Putamen (tissue), 1 donor: Measurements from ENCODE around the gene ZPR1.
"Not testable (repeated sequence)": the region's sequence is repeated elsewhere in the genome, so short reads cannot be mapped to it uniquely, and the experiment has no call there.

Source experiments
- DNase-seq: peaks from one replicate; pipeline ENCODE4 v3.0.0-alpha.2; 2016; ENCODE audit warnings: low spot score

ZPR1 gene

DNA sequence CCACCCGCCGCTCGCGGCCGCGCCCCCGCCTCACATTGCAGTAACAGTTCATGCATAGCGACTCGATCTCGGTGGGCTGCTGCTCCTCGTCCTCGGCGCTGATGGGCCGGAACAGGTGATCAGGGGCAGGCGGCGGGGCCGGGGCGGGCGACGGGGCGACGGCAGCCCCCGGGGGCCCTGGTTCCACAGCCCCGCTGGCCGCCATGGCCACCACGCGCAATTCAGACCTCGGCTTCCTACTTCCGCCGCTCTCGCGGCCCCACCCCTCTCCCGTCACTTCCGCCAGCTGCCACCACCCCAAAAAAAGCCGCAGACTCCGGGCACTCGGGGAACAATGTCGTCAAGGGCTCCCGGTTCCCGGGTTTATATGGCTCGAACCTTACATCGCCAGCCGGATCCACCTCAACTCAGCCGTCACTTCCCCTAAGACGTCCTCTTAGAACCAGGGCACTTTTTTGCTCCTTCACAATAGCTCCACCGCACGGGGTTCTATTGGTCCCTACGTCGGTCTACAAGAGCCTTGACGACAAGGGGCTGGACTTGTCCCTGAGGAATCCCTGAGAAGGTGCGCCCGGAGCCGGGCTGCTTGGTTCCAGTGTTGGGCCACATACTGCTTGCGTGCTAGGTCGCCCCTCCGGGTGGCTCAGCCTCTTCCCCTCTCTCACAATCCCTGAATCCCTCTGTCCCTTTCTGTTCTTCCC, at the start of gene ZPR1:
ZPR1 (minus strand) TSS at position 238 of the 701 bp plus-strand sequence; CDS start at position 205, 33 bp downstream.
- peak; percentile 82 for DNase-seq

DNA sequence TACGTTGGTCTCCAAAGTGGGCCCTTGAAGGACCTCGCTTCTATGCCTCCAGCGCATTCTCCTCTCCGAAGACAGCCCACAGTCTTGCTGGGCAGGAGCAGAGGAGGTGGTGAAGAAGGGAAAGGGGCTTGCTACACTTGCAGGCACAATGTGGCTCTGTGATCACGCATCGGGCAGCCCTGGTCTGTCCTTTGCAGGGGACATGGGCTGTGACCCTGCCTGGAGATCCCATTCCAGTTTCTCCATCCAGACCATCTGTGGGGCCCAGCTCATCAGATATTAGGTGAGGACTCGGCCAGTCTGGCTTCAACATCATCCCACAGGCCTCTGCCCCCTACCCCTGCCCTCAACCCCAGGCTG, 48.8 kb upstream of the ZPR1 start:
- DNase-seq = no peak

- DNase-seq = peak; percentile 88
Observed at GRCh38 chr11:116835791-116836631, 48.2 kb upstream of the ZPR1 start.

DNA sequence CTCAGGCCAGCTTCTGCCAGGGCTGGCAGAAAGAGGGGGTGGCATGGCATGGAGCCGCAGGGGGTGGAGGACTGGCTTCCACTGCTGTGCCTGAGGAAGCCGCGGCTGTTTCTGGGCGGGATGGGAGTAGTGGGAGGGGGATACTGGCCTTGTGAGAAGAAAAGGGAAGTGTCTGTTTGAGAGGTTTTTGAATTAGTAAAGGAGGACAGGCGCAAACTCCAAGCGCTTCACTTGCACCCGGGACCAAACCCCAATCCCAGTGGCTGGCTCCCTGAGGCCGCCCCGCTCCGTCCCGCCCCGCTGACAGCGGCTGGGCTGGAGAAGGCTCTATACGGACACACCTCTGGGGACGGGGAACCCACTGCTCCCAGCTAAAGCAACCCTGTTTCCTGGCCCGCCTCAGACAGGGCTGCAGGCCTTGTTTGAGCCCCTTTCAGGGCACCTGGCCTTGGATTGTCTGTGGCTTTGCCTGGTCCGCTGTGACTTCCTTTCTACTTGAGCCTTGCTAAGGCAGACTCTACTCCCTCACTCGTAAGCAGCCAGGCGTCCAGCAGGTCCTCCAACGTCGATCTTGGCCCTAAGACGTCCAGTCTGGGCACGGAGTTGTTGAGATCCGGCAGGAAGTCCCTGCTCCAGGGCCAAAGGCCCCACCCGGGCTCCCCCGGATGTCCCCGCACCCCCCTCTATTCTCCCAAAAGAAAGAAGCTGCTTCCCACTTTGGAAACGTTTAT, 47.4 kb upstream of the ZPR1 start:
- no peak for DNase-seq

- DNase-seq = not testable (repeated sequence)
Observed at GRCh38 chr11:116834535-116835041, 46.8 kb upstream of the ZPR1 start.

DNA sequence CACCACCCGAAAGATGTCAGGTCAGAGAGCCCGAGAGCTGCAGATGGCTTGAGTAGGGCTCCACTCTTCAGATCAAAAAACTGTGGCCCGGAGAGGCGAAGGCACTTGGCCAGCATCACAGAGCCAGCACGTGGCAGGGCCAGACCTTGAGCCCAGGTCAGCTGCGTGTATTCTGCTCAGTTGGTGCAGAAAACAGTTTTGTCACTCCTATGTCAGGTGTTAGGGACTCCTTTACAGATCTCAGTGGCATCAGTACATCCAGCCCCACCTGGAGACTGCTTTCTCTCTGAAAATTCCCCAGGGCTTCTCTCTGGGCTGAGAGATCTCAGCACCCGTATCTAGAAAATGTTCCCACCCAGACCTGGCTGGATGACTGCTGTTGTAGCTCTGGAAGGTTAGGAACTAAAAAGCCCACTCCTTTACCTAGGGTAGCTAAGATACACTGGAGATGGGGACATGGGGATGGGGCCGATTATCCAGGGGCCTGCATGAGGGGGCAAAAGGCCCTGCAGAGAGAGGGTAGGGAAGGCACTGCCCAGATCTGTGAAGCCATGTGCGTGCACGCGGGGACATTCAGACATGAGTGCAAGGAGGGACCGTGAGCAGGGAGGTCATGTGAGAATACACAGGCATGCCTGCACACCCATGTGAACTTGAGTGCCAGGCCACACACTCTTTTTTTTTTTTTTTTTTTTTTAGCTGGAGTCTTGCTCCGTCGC, 46.2 kb upstream of the ZPR1 start:
- no peak for DNase-seq

DNA sequence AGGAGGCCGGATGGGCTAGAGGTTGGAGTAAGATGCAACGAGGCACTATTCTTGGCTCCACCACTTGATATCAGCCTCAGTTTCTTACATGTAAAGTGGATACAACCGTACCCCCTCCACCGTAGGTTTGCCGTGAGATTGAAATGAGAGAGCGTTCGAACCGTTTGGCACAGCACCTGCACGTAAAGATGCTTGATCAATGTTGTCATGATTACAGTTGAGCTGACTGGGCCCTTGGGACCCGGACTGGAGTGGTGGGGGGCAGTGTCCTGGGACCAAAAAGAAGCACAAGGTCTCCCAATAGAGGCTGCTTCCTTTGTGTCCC, 45.6 kb upstream of the ZPR1 start:
- no peak for DNase-seq

DNA sequence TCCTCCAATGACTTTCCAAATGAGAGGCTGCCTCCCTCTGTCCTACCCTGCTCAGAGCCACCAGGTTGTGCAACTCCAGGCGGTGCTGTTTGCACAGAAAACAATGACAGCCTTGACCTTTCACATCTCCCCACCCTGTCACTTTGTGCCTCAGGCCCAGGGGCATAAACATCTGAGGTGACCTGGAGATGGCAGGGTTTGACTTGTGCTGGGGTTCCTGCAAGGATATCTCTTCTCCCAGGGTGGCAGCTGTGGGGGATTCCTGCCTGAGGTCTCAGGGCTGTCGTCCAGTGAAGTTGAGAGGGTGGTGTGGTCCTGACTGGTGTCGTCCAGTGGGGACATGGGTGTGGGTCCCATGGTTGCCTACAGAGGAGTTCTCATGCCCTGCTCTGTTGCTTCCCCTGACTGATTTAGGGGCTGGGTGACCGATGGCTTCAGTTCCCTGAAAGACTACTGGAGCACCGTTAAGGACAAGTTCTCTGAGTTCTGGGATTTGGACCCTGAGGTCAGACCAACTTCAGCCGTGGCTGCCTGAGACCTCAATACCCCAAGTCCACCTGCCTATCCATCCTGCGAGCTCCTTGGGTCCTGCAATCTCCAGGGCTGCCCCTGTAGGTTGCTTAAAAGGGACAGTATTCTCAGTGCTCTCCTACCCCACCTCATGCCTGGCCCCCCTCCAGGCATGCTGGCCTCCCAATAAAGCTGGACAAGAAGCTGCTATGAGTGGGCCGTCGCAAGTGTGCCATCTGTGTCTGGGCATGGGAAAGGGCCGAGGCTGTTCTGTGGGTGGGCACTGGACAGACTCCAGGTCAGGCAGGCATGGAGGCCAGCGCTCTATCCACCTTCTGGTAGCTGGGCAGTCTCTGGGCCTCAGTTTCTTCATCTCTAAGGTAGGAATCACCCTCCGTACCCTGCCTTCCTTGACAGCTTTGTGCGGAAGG, 44.8 kb upstream of the ZPR1 start:
- no peak for DNase-seq

- DNase-seq = no peak
Observed at GRCh38 chr11:116831790-116832349, 44.0 kb upstream of the ZPR1 start.

DNA sequence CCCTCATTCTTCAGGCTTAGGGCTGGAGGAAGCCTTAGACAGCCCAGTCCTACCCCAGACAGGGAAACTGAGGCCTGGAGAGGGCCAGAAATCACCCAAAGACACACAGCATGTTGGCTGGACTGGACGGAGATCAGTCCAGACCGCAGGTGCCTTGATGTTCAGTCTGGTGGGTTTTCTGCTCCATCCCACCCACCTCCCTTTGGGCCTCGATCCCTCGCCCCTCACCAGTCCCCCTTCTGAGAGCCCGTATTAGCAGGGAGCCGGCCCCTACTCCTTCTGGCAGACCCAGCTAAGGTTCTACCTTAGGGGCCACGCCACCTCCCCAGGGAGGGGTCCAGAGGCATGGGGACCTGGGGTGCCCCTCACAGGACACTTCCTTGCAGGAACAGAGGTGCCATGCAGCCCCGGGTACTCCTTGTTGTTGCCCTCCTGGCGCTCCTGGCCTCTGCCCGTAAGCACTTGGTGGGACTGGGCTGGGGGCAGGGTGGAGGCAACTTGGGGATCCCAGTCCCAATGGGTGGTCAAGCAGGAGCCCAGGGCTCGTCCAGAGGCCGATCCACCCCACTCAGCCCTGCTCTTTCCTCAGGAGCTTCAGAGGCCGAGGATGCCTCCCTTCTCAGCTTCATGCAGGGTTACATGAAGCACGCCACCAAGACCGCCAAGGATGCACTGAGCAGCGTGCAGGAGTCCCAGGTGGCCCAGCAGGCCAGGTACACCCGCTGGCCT, 42.5 kb upstream of the ZPR1 start:
- DNase-seq = no peak

GRCh38 chr11:116829525-116830183, 41.8 kb upstream of the ZPR1 start, which contains the start of gene APOC3:
Gene APOC3 (plus strand): TSS chr11:116829907. CDS start chr11:116830583, 676 bp downstream.
- no peak for DNase-seq

GRCh38 chr11:116828632-116829524, 41.1 kb upstream of the ZPR1 start:
- no peak for DNase-seq

- DNase-seq = no peak
Observed at GRCh38 chr11:116827461-116827860, 39.6 kb upstream of the ZPR1 start.

DNA sequence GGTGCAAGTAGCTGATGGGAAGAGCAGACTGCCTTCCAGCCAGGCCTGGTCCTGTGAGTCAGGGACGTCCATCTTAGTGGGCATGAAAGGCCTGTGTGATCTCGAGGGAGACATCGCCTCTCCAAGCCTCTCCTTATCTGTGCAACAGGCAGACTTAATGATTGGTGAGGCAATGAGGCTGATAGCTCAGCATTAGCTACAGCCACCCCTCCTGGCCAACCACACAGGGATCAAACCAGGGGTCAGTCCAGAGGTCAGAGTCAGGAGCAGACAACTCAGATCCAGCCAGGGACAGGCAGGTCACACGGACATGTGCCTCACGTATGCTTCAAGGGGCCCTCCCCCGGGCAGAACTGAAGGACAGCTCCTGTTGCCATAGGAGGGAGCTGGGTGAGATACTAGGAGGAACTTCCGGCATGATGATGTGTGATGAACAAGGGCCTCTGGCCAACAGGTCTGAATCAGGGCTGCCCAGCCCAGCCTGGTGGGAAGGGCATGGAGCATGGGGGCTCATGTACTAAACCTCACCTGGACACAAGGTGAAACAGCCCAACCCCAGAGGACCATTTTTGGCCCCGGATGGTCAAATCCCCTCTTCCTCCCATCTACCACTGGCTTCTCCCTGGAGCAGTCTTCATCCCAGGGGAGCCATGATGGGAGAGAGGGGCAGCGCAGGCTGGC, 39.1 kb upstream of the ZPR1 start:
- DNase-seq = no peak

GRCh38 chr11:116825854-116826750, 38.3 kb upstream of the ZPR1 start:
- DNase-seq = no peak

DNA sequence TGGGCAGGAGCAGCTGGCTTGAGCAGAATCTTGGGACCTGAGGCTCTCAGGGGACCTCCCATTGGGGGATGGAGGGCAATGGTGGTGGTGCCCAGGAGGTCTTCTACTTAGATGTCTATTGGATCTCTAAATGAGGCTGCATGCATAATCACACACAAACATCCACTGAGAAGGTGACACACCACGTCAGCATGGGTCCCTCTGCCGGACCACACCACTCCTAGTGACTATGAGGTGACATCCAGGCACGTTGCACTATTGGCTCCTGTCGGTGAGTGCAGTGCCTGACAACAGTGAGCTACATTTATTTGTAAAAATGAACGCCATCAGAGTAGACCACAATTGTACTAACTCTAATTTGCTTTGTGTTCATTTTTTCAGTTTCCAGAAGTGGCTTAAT, 37.6 kb upstream of the ZPR1 start:
- DNase-seq = no peak
